CD14-positive monocyte (primary cell): ENCODE results near the gene VASN. TPM values are rescaled to one million over a fixed set of nuclear protein-coding genes. Genes with fewer than 3 reads are reported as not detected.
A peak's percentile ranks its signal among the peaks of the same experiment; 100 is the strongest.

Experiments used
- DNase-seq, 3 donors: peaks; one replicate each; pipeline ENCODE4 v3.0.0-alpha.2; 2011 to 2022
- H2AFZ ChIP-seq: 2 replicates; pipeline ENCODE4 v1.6.0; 2012; ENCODE audit warnings: mild to moderate bottlenecking, low read depth, low read length, inconsistent platforms; ENCODE audit not compliant: insufficient read depth, poor library complexity, severe bottlenecking
- H3K27ac ChIP-seq, 2 donors: 1 replicate in 1 of 2; 2 replicates in 1 of 2; pipeline ENCODE4 v1.5.1; 2012 to 2013; ENCODE audit warnings: low read length in 2 of 2, control low read depth in 1 of 2, inconsistent platforms in 1 of 2, low read depth in 1 of 2, mild to moderate bottlenecking in 1 of 2
- H3K27me3 ChIP-seq, 2 donors: one replicate each; pipeline versions ENCODE4 v1.6.0 to v1.6.1; 2011 to 2013; ENCODE audit warnings: low read length in 2 of 2; ENCODE audit not compliant: control insufficient read depth in 2 of 2, insufficient read depth in 2 of 2
- H3K36me3 ChIP-seq, 2 donors: replicated peaks in 1 of 2; 1 replicate in 1 of 2; 2 replicates in 1 of 2; pipeline versions ENCODE4 v1.5.1 to v1.6.1; 2012 to 2013; ENCODE audit warnings: low read length in 2 of 2, control low read depth in 1 of 2, inconsistent platforms in 1 of 2, mild to moderate bottlenecking in 1 of 2; ENCODE audit not compliant: insufficient read depth in 2 of 2, control insufficient read depth in 1 of 2
- H3K4me1 ChIP-seq, 2 donors: 1 replicate in 1 of 2; 2 replicates in 1 of 2; pipeline versions ENCODE4 v1.5.1 to v1.6.1; 2012 to 2013; ENCODE audit warnings: low read length in 2 of 2, control low read depth in 1 of 2, inconsistent platforms in 1 of 2, mild to moderate bottlenecking in 1 of 2, moderate library complexity in 1 of 2; ENCODE audit not compliant: insufficient read depth in 2 of 2, control insufficient read depth in 1 of 2
- H3K4me2 ChIP-seq: replicated peaks from 2 replicates; pipeline ENCODE3; 2012; ENCODE audit warnings: low read length, moderate library complexity, mild to moderate bottlenecking; ENCODE audit not compliant: poor library complexity, severe bottlenecking; ENCODE audit errors: extremely low read depth
- H3K4me3 ChIP-seq, 3 experiments: fragments of 200-600 bp in 1 of 3; sonication (generic) in 1 of 3; replicated peaks in 1 of 3; 1 replicate in 2 of 3; 2 replicates in 1 of 3; pipeline ENCODE4 v1.5.1; 2011 to 2013; ENCODE audit warnings: low read length in 3 of 3, mild to moderate bottlenecking in 3 of 3, control low read depth in 2 of 3, low read depth in 2 of 3, inconsistent platforms in 1 of 3, moderate library complexity in 1 of 3
- H3K79me2 ChIP-seq: 2 replicates; pipeline ENCODE4 v1.6.0; 2012; ENCODE audit warnings: mild to moderate bottlenecking, control low read depth, inconsistent platforms, low read length, moderate library complexity; ENCODE audit not compliant: insufficient read depth
- H3K9ac ChIP-seq: 2 replicates; pipeline ENCODE4 v1.6.0; 2017; ENCODE audit warnings: low read length, mild to moderate bottlenecking; ENCODE audit not compliant: insufficient read depth, poor library complexity, severe bottlenecking
- H3K9me3 ChIP-seq, 2 donors: replicated peaks in 1 of 2; 1 replicate in 1 of 2; 2 replicates in 1 of 2; pipeline versions ENCODE4 v1.5.1 to v1.6.1; 2012 to 2013; ENCODE audit warnings: low read length in 2 of 2, control low read depth in 1 of 2; ENCODE audit not compliant: control insufficient read depth in 1 of 2, insufficient read depth in 1 of 2
- H4K20me1 ChIP-seq: 2 replicates; pipeline ENCODE4 v1.6.0; 2012; ENCODE audit warnings: mild to moderate bottlenecking, low read length, control low read depth, moderate library complexity; ENCODE audit not compliant: insufficient read depth
- H3K27ac Mint-ChIP-seq, 7 donors: one replicate each; pipeline ENCODE4 v1.8.0; 2020; ENCODE audit warnings: mild to moderate bottlenecking in 7 of 7, mixed read lengths in 7 of 7, moderate library complexity in 6 of 7, inconsistent platforms in 2 of 7
- H3K27me3 Mint-ChIP-seq, 3 donors: one replicate each; pipeline ENCODE4 v1.8.0; 2021 to 2022; ENCODE audit warnings: low read depth in 3 of 3, mild to moderate bottlenecking in 3 of 3, mixed read lengths in 3 of 3, moderate library complexity in 3 of 3, inconsistent platforms in 1 of 3
- H3K36me3 Mint-ChIP-seq, 2 donors: one replicate each; pipeline ENCODE4 v1.8.0; 2020; ENCODE audit warnings: mixed read lengths in 2 of 2, inconsistent platforms in 1 of 2, mild to moderate bottlenecking in 1 of 2
- H3K4me1 Mint-ChIP-seq: one replicate; pipeline ENCODE4 v1.8.0; 2020; ENCODE audit warnings: mild to moderate bottlenecking, mixed read lengths
- H3K4me3 Mint-ChIP-seq, 2 donors: one replicate each; pipeline ENCODE4 v1.8.0; 2020; ENCODE audit warnings: mild to moderate bottlenecking in 2 of 2, mixed read lengths in 2 of 2, moderate library complexity in 1 of 2
- H3K9me3 Mint-ChIP-seq, 7 donors: one replicate each; pipeline ENCODE4 v1.8.0; 2020 to 2022; ENCODE audit warnings: mixed read lengths in 7 of 7, mild to moderate bottlenecking in 6 of 7, moderate library complexity in 6 of 7, inconsistent platforms in 2 of 7
- CTCF ChIP-seq: fragments of 200-600 bp; IDR thresholded peaks from one replicate; pipeline ENCODE4 v1.8.0; 2022; ENCODE audit warnings: antibody characterized with exemption, mild to moderate bottlenecking
- WGBS: methylation state at CpG from one replicate; pipeline ENCODE4 v1.1.5; 2013; ENCODE audit warnings: missing lambda C conversion rate; ENCODE audit not compliant: insufficient coverage; 5-methylcytosine and 5-hydroxymethylcytosine counted together
- intact Hi-C, 2 donors: fragments of 100-400 bp; cut with micrococcal nuclease; formaldehyde crosslinking; loops; one replicate each; pipeline versions ENCODE4 v1.15.0 to v1.15.1; 2023
- polyA plus RNA-seq, 3 donors: library from polyadenylated mRNA; depleted of rRNA in 1 of 3; unstranded in 2 of 3; stranded (reverse) in 1 of 3; fragments of 300-500 nt in 2 of 3; fragments of >200 nt in 1 of 3; fragmentation: Illumina TruSeq in 2 of 3; gene quantifications; 1 replicate in 2 of 3; 2 replicates in 1 of 3; pipeline ENCODE4 v1.2.3, GENCODE V29; 2012 to 2021

The VASN gene
- polyA plus RNA-seq, 3 donors: 0.03 TPM; not detected in 2

GRCh38 chr16:4362476-4363135 lies 9.0 kb upstream of the VASN start:
- 88% methylated on average over 13 of the region's 19 CpGs for WGBS
- no peak for DNase-seq
- Histone ChIP-seq H3K4me2 (no peak overlapping the region), H3K9ac (no peak overlapping the region), H2AFZ (no peak overlapping the region), H3K36me3 (peaks cover 90 to 100% of the 10 kb centered on the region in 2 donors), H4K20me1 (peaks cover 93% of the 10 kb centered on the region), H3K9me3 (no peaks in the 10 kb centered on the region), H3K4me3 (no peak overlapping the region), H3K27ac (no peak overlapping the region), H3K4me1 (no peaks in the 10 kb centered on the region), H3K79me2 (peaks cover 3% of the 10 kb centered on the region), H3K27me3 (no peaks in the 10 kb centered on the region)
- H3K36me3 Mint-ChIP-seq: peaks cover 70 to 98% of the 10 kb centered on the region in 2 donors
- intact Hi-C loops: no loop called here
- H3K4me1 Mint-ChIP-seq: no peaks in the 10 kb centered on the region
- H3K27ac Mint-ChIP-seq: peak overlapping the region in 2 of 7 donors; percentile 30 to 37
- H3K27me3 Mint-ChIP-seq: peaks cover 1 to 3% (median 2%) of the 10 kb centered on the region in 3 donors
- no peak for TF ChIP-seq CTCF
- H3K4me3 Mint-ChIP-seq: no peak overlapping the region
- H3K9me3 Mint-ChIP-seq: no peaks in the 10 kb centered on the region

GRCh38 chr16:4364196-4365013 lies 7.2 kb upstream of the VASN start:
- Mint-ChIP-seq H3K27ac (peak overlapping the region in 1 of 7 donors; percentile 33), H3K4me3 (no peak overlapping the region), H3K36me3 (peaks cover 57 to 94% of the 10 kb centered on the region in 2 donors), H3K27me3 (peaks cover 1 to 2% (median 1%) of the 10 kb centered on the region in 3 donors), H3K9me3 (no peaks in the 10 kb centered on the region), H3K4me1 (no peaks in the 10 kb centered on the region)
- intact Hi-C loops: no loop called here
- Histone ChIP-seq H3K79me2 (peaks cover 4% of the 10 kb centered on the region), H3K27me3 (no peaks in the 10 kb centered on the region), H2AFZ (no peak overlapping the region), H4K20me1 (peaks cover 93% of the 10 kb centered on the region), H3K9me3 (no peaks in the 10 kb centered on the region), H3K36me3 (peaks cover 78 to 97% of the 10 kb centered on the region in 2 donors), H3K4me2 (no peak overlapping the region), H3K27ac (no peak overlapping the region), H3K4me3 (no peak overlapping the region), H3K9ac (no peak overlapping the region), H3K4me1 (no peaks in the 10 kb centered on the region)
- TF ChIP-seq CTCF: no peak
- DNase-seq: no peak
- 90% methylated on average over 34 of the region's 37 CpGs for WGBS
